Measurements from ENCODE around the gene SPSB1. TPM values are rescaled to one million over a fixed set of nuclear protein-coding genes. Genes with fewer than 3 reads are reported as not detected.
A peak's percentile ranks its signal among the peaks of the same experiment; 100 is the strongest.

The SPSB1 gene
- total and polyA plus RNA-seq, 9 donors: 4.4 to 11.2 (median 9.1) TPM

GRCh38 chr1:9278585-9279153 is 14.0 kb upstream of the SPSB1 start:
- Histone ChIP-seq H3K27ac (ENCODE audit: low read length) (no peak overlapping the region), H3K4me3 (ENCODE audit: low read length) (no peak overlapping the region), H3K36me3 (ENCODE audit: control insufficient read depth, insufficient read depth, low read length) (no peaks in the 10 kb centered on the region), H3K27me3 (ENCODE audit: control insufficient read depth, insufficient read depth, low read length) (peaks cover 10% of the 10 kb centered on the region), H3K9me3 (replicated peaks; ENCODE audit: control insufficient read depth, low read depth, low read length) (no peaks in the 10 kb centered on the region), H3K4me1 (ENCODE audit: control insufficient read depth, insufficient read depth, low read length) (peaks cover 44% of the 10 kb centered on the region)
- 48% methylated on average over 2 of the region's 10 CpGs for WGBS (ENCODE audit: insufficient coverage)
- DNase-seq: no peak

- no peak overlapping the region for H3K4me3 ChIP-seq (ENCODE audit: low read length)
- peaks cover 10% of the 10 kb centered on the region for H3K27me3 ChIP-seq (ENCODE audit: control insufficient read depth, insufficient read depth, low read length)
- peaks cover 2% of the 10 kb centered on the region for H3K9me3 ChIP-seq (replicated peaks; ENCODE audit: control insufficient read depth, low read depth, low read length)
- no peaks in the 10 kb centered on the region for H3K36me3 ChIP-seq (ENCODE audit: control insufficient read depth, insufficient read depth, low read length)
- H3K4me1 ChIP-seq (ENCODE audit: control insufficient read depth, insufficient read depth, low read length): peaks cover 44% of the 10 kb centered on the region
- H3K27ac ChIP-seq (ENCODE audit: low read length): no peak overlapping the region
- 45% methylated on average over 12 of the region's 23 CpGs for WGBS (ENCODE audit: insufficient coverage)
- no peak for DNase-seq
Observed at GRCh38 chr1:9279172-9279840, 13.4 kb upstream of the SPSB1 start.

- no peak overlapping the region for H3K4me3 ChIP-seq (ENCODE audit: low read length)
- no peaks in the 10 kb centered on the region for H3K36me3 ChIP-seq (ENCODE audit: control insufficient read depth, insufficient read depth, low read length)
- peak; percentile 81 for DNase-seq
- H3K9me3 ChIP-seq (replicated peaks; ENCODE audit: control insufficient read depth, low read depth, low read length): peaks cover 7% of the 10 kb centered on the region
- no peak overlapping the region for H3K27ac ChIP-seq (ENCODE audit: low read length)
- peaks cover 10% of the 10 kb centered on the region for H3K27me3 ChIP-seq (ENCODE audit: control insufficient read depth, insufficient read depth, low read length)
- H3K4me1 ChIP-seq (ENCODE audit: control insufficient read depth, insufficient read depth, low read length): peaks cover 40% of the 10 kb centered on the region
- WGBS (ENCODE audit: insufficient coverage): 24% methylated on average over 18 of the region's 36 CpGs
Observed at GRCh38 chr1:9280015-9280860, 12.5 kb upstream of the SPSB1 start.

- 57% methylated on average over 17 of the region's 19 CpGs for WGBS (ENCODE audit: insufficient coverage)
- H3K9me3 ChIP-seq (replicated peaks; ENCODE audit: control insufficient read depth, low read depth, low read length): peaks cover 8% of the 10 kb centered on the region
- H3K36me3 ChIP-seq (ENCODE audit: control insufficient read depth, insufficient read depth, low read length): no peaks in the 10 kb centered on the region
- DNase-seq: no peak
- peaks cover 10% of the 10 kb centered on the region for H3K27me3 ChIP-seq (ENCODE audit: control insufficient read depth, insufficient read depth, low read length)
- H3K27ac ChIP-seq (ENCODE audit: low read length): no peak overlapping the region
- H3K4me3 ChIP-seq (ENCODE audit: low read length): no peak overlapping the region
- H3K4me1 ChIP-seq (ENCODE audit: control insufficient read depth, insufficient read depth, low read length): peaks cover 31% of the 10 kb centered on the region
Observed at GRCh38 chr1:9281071-9281827, 11.4 kb upstream of the SPSB1 start.

GRCh38 chr1:9281908-9282695 is 10.6 kb upstream of the SPSB1 start:
- peaks cover 10% of the 10 kb centered on the region for H3K27me3 ChIP-seq (ENCODE audit: control insufficient read depth, insufficient read depth, low read length)
- peak; percentile 39 for DNase-seq
- H3K27ac ChIP-seq (ENCODE audit: low read length): no peak overlapping the region
- no peaks in the 10 kb centered on the region for H3K36me3 ChIP-seq (ENCODE audit: control insufficient read depth, insufficient read depth, low read length)
- 12% methylated on average over 9 of the region's 12 CpGs for WGBS (ENCODE audit: insufficient coverage)
- peaks cover 9% of the 10 kb centered on the region for H3K9me3 ChIP-seq (replicated peaks; ENCODE audit: control insufficient read depth, low read depth, low read length)
- H3K4me1 ChIP-seq (ENCODE audit: control insufficient read depth, insufficient read depth, low read length): peaks cover 31% of the 10 kb centered on the region
- H3K4me3 ChIP-seq (ENCODE audit: low read length): no peak overlapping the region

DNA sequence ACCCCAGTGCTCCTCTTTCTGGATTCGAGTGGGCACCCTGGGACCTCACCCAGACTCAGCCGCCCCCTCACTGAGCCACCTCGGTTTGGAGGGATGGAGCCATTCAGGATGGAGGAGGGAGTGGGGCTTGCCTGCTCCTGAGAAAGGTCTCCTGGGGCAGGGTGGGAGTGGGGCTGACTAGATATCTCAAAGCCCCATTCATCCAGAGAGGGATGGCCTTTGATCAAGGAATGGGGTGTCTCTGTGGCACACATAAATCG is 10.1 kb upstream of the SPSB1 start:
- H3K4me3 ChIP-seq (ENCODE audit: low read length): no peak overlapping the region
- H3K27ac ChIP-seq (ENCODE audit: low read length): no peak overlapping the region
- H3K4me1 ChIP-seq (ENCODE audit: control insufficient read depth, insufficient read depth, low read length): peaks cover 31% of the 10 kb centered on the region
- H3K27me3 ChIP-seq (ENCODE audit: control insufficient read depth, insufficient read depth, low read length): peaks cover 11% of the 10 kb centered on the region
- no peak for DNase-seq
- no peaks in the 10 kb centered on the region for H3K36me3 ChIP-seq (ENCODE audit: control insufficient read depth, insufficient read depth, low read length)
- WGBS (ENCODE audit: insufficient coverage): 46% methylated on average over 2 of the region's 4 CpGs
- H3K9me3 ChIP-seq (replicated peaks; ENCODE audit: control insufficient read depth, low read depth, low read length): peaks cover 12% of the 10 kb centered on the region

DNA sequence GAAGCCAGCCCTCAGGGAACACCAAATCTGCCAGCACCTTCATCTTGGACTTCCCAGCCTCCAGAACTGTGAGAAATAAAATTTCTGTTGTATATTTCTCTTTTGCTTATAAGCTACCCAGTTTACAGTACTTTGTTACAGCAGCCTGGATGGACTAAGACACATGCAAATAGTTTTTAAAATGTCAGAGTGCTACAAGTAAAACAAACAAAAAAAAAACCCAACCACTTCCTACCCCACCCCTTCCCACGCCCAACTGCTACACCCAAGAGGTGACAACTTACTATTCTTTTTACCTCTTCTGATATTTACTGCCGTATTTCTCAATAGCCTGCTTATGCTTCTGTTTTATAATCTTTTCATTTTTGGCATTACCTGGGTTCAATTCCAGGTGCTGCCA is 8.6 kb upstream of the SPSB1 start:
- no peak overlapping the region for H3K4me3 ChIP-seq (ENCODE audit: low read length)
- WGBS (ENCODE audit: insufficient coverage): 100% methylated on average over 2 of the region's 2 CpGs
- peaks cover 11% of the 10 kb centered on the region for H3K27me3 ChIP-seq (ENCODE audit: control insufficient read depth, insufficient read depth, low read length)
- H3K9me3 ChIP-seq (replicated peaks; ENCODE audit: control insufficient read depth, low read depth, low read length): peaks cover 22% of the 10 kb centered on the region
- no peak overlapping the region for H3K27ac ChIP-seq (ENCODE audit: low read length)
- H3K4me1 ChIP-seq (ENCODE audit: control insufficient read depth, insufficient read depth, low read length): peaks cover 24% of the 10 kb centered on the region
- H3K36me3 ChIP-seq (ENCODE audit: control insufficient read depth, insufficient read depth, low read length): no peaks in the 10 kb centered on the region
- DNase-seq: no peak

DNA sequence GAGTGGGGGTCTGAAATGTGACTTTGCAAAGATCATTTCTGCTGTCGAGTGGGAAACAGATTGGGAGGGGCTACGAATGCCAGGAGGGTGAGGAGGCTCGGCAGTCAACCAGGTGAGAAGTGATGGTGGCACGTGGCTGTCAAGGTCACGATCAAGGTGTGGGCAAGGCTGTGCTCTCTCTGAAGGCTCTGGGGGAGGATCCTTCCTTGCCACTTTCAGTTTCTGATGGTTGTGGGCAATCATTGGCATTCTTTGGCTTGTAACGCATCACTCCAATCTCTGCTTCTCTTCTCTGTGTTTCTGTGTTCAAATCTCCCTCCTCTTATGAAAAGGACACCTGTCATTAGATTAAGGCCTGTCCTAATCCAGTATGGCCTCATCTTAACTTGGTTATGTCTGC is 6.1 kb upstream of the SPSB1 start:
- Histone ChIP-seq H3K9me3 (replicated peaks; ENCODE audit: control insufficient read depth, low read depth, low read length) (peaks cover 23% of the 10 kb centered on the region), H3K36me3 (ENCODE audit: control insufficient read depth, insufficient read depth, low read length) (no peaks in the 10 kb centered on the region), H3K27me3 (ENCODE audit: control insufficient read depth, insufficient read depth, low read length) (peaks cover 7% of the 10 kb centered on the region), H3K4me3 (ENCODE audit: low read length) (no peak overlapping the region), H3K4me1 (ENCODE audit: control insufficient read depth, insufficient read depth, low read length) (peaks cover 9% of the 10 kb centered on the region), H3K27ac (ENCODE audit: low read length) (no peak overlapping the region)
- WGBS (ENCODE audit: insufficient coverage): 81% methylated on average over 4 of the region's 6 CpGs
- DNase-seq: no peak

DNA sequence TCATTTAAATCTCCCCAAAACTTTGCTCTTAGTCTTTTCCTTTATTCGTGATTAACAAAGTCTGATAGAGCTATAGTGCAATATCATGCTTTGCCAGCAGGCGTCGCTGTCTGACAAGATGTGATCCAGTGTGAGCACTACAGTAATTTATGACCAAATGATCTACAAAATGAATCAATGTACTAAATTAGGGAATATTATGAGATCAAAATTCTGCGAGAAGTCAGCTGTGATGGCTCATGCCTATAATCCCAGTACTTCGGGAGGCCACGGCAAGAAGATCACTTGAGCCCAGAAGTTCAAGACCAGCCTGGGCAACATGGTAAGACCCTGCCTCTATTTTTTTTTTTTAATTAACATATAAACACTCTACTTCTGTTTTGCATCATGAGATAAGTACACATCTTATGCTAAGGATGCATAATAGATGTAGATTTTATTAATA is 3.6 kb upstream of the SPSB1 start:
- H3K27me3 ChIP-seq (ENCODE audit: control insufficient read depth, insufficient read depth, low read length): peaks cover 13% of the 10 kb centered on the region
- peaks cover 14% of the 10 kb centered on the region for H3K4me1 ChIP-seq (ENCODE audit: control insufficient read depth, insufficient read depth, low read length)
- WGBS (ENCODE audit: insufficient coverage): 60% methylated on average over 1 of the region's 6 CpGs
- peaks cover 23% of the 10 kb centered on the region for H3K9me3 ChIP-seq (replicated peaks; ENCODE audit: control insufficient read depth, low read depth, low read length)
- no peak overlapping the region for H3K4me3 ChIP-seq (ENCODE audit: low read length)
- H3K36me3 ChIP-seq (ENCODE audit: control insufficient read depth, insufficient read depth, low read length): no peaks in the 10 kb centered on the region
- peak; percentile 57 for DNase-seq
- no peak overlapping the region for H3K27ac ChIP-seq (ENCODE audit: low read length)
